ENCODE results near the gene RPS18.

- TF ChIP-seq, protein P1, sequence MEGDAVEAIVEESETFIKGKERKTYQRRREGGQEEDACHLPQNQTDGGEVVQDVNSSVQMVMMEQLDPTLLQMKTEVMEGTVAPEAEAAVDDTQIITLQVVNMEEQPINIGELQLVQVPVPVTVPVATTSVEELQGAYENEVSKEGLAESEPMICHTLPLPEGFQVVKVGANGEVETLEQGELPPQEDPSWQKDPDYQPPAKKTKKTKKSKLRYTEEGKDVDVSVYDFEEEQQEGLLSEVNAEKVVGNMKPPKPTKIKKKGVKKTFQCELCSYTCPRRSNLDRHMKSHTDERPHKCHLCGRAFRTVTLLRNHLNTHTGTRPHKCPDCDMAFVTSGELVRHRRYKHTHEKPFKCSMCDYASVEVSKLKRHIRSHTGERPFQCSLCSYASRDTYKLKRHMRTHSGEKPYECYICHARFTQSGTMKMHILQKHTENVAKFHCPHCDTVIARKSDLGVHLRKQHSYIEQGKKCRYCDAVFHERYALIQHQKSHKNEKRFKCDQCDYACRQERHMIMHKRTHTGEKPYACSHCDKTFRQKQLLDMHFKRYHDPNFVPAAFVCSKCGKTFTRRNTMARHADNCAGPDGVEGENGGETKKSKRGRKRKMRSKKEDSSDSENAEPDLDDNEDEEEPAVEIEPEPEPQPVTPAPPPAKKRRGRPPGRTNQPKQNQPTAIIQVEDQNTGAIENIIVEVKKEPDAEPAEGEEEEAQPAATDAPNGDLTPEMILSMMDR (IDR thresholded peaks at IDR 0.05) = peak; percentile 37 to 48 (median 44)
- TF ChIP-seq POLR2A (IDR thresholded peaks at IDR 0.05) = peak; percentile 57
These were observed 5.2 kb downstream of the RPS18 start, which contains the start of gene B3GALT4 for GRCh38 chr6:33276864-33277662.
